ENCODE measurements around the gene APBA3.

APBA3 gene

GRCh38 chr19:3790941-3791340, 29.4 kb upstream of the APBA3 start:
- POLR2A ChIA-PET, result no interaction called here
- CTCF ChIA-PET, result no interaction called here
- no peak for DNase-seq (ENCODE audit: low read depth, low spot score)
- no peak for TF ChIP-seq CTCF (IDR thresholded peaks at IDR 0.05; ENCODE audit: insufficient read depth, low read length, missing control alignments)
- H3K4me3 ChIP-seq (ENCODE audit: low read depth, low read length), result no peak overlapping the region

GRCh38 chr19:3790209-3790734, 28.8 kb upstream of the APBA3 start:
- CTCF ChIA-PET, result no interaction called here
- DNase-seq (ENCODE audit: low read depth, low spot score), result no peak
- POLR2A ChIA-PET, result no interaction called here
- H3K4me3 ChIP-seq (ENCODE audit: low read depth, low read length), result no peak overlapping the region
- TF ChIP-seq CTCF (IDR thresholded peaks at IDR 0.05; ENCODE audit: insufficient read depth, low read length, missing control alignments), result no peak

- CTCF ChIA-PET, result no interaction called here
- POLR2A ChIA-PET, result no interaction called here
Measured at GRCh38 chr19:3788996-3789778, 27.7 kb upstream of the APBA3 start.

GRCh38 chr19:3785938-3786824, 24.7 kb upstream of the APBA3 start, which contains the start of gene MATK:
Gene MATK, minus strand, starts transcription at chr19:3786381. Its CDS starts 1,246 bp downstream, at chr19:3785135.
- H3K4me3 ChIP-seq (ENCODE audit: low read depth, low read length), result no peak within 1 kb of the TSS
- ChIA-PET CTCF (interaction anchor here (0.6 kb wide), 1 partner anchor 106 kb away, joined by 3 read pairs; no protein-coding TSS in a partner anchor), POLR2A (no interaction called here)
- no peak for TF ChIP-seq CTCF (IDR thresholded peaks at IDR 0.05; ENCODE audit: insufficient read depth, low read length, missing control alignments)
- DNase-seq (ENCODE audit: low read depth, low spot score), result no peak

More at GRCh38 chr19:3788996-3789778, 27.7 kb upstream of the APBA3 start:
- no peak overlapping the region for H3K4me3 ChIP-seq (ENCODE audit: low read depth, low read length)
- TF ChIP-seq CTCF (IDR thresholded peaks at IDR 0.05; ENCODE audit: insufficient read depth, low read length, missing control alignments), result no peak
- DNase-seq (ENCODE audit: low read depth, low spot score), result no peak

GRCh38 chr19:3785451-3785937, 24.0 kb upstream of the APBA3 start:
- H3K4me3 ChIP-seq (ENCODE audit: low read depth, low read length), result no peak overlapping the region
- TF ChIP-seq CTCF (IDR thresholded peaks at IDR 0.05; ENCODE audit: insufficient read depth, low read length, missing control alignments), result no peak
- ChIA-PET POLR2A (no interaction called here), CTCF (no interaction called here)
- no peak for DNase-seq (ENCODE audit: low read depth, low spot score)
